Peyer's patch (tissue), 4 donors: ENCODE results near the gene LTBP2. TPM values are rescaled to one million over a fixed set of nuclear protein-coding genes. Genes with fewer than 3 reads are reported as not detected.
A peak's percentile ranks its signal among the peaks of the same experiment; 100 is the strongest.
"Not testable (repeated sequence)": the region's sequence is repeated elsewhere in the genome, so short reads cannot be mapped to it uniquely, and the experiment has no call there.

ENCODE experiments used
- DNase-seq, 3 donors: peaks; one replicate each; pipeline ENCODE4 v3.0.0-alpha.2; 2017 to 2019
- H3K27ac ChIP-seq, 4 donors: fragments of 200-600 bp; sonication (generic); one replicate each; pipeline ENCODE4 v1.5.1; 2016 to 2019
- H3K27me3 ChIP-seq, 2 donors: fragments of 200-600 bp; sonication (generic); one replicate each; pipeline ENCODE4 v1.5.1; 2019
- H3K36me3 ChIP-seq, 3 donors: fragments of 200-600 bp; sonication (generic); one replicate each; pipeline ENCODE4 v1.5.1; 2016 to 2019
- H3K4me1 ChIP-seq, 4 donors: fragments of 200-600 bp; sonication (generic); one replicate each; pipeline ENCODE4 v1.5.1; 2016 to 2019
- H3K4me3 ChIP-seq, 4 donors: fragments of 200-600 bp; sonication (generic); 1 replicate in 3 of 4; 2 replicates in 1 of 4; pipeline ENCODE4 v1.5.1; 2016 to 2019; ENCODE audit warnings: mild to moderate bottlenecking in 1 of 4
- H3K9me3 ChIP-seq, 4 donors: fragments of 200-600 bp; sonication (generic); one replicate each; pipeline ENCODE4 v1.5.1; 2016 to 2019; ENCODE audit warnings: mild to moderate bottlenecking in 1 of 4
- POLR2A ChIP-seq, 2 donors: fragments of 450-650 bp; IDR thresholded peaks; one replicate each; pipeline ENCODE4 v1.5.1; 2017; ENCODE audit warnings: antibody characterized with exemption in 2 of 2, mild to moderate bottlenecking in 2 of 2, moderate library complexity in 2 of 2
- total RNA-seq, 4 donors: library from RNA; depleted of rRNA; stranded (reverse); fragments of >200 nt; gene quantifications; one replicate each; pipeline ENCODE4 v1.1.0, GENCODE V29; 2016
- TF ChIP-seq, protein P1 (sequence below), 6 experiments: fragments of 450-650 bp in 4 of 6; fragments of 200-600 bp in 2 of 6; sonication (generic) in 1 of 6; IDR thresholded peaks; one replicate each; pipeline ENCODE4 v1.5.1; 2017 to 2019; ENCODE audit warnings: antibody characterized with exemption in 6 of 6, mild to moderate bottlenecking in 3 of 6, moderate library complexity in 1 of 6

The LTBP2 gene
- total RNA-seq, 4 donors from 2014 or later: 10.7 to 34.7 (median 16.0) TPM

- TF ChIP-seq, protein P1, sequence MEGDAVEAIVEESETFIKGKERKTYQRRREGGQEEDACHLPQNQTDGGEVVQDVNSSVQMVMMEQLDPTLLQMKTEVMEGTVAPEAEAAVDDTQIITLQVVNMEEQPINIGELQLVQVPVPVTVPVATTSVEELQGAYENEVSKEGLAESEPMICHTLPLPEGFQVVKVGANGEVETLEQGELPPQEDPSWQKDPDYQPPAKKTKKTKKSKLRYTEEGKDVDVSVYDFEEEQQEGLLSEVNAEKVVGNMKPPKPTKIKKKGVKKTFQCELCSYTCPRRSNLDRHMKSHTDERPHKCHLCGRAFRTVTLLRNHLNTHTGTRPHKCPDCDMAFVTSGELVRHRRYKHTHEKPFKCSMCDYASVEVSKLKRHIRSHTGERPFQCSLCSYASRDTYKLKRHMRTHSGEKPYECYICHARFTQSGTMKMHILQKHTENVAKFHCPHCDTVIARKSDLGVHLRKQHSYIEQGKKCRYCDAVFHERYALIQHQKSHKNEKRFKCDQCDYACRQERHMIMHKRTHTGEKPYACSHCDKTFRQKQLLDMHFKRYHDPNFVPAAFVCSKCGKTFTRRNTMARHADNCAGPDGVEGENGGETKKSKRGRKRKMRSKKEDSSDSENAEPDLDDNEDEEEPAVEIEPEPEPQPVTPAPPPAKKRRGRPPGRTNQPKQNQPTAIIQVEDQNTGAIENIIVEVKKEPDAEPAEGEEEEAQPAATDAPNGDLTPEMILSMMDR (IDR thresholded peaks at IDR 0.05): no peak
- no peak for TF ChIP-seq POLR2A (IDR thresholded peaks at IDR 0.05)
- Histone ChIP-seq H3K27ac (no peak overlapping the region), H3K36me3 (no peaks in the 10 kb centered on the region), H3K27me3 (no peaks in the 10 kb centered on the region), H3K9me3 (no peaks in the 10 kb centered on the region), H3K4me1 (no peaks in the 10 kb centered on the region), H3K4me3 (no peak overlapping the region)
- peak in 1 of 3 donors; percentile 10 for DNase-seq
These were observed 73.3 kb downstream of the LTBP2 start for GRCh38 chr14:74538411-74539391.

GRCh38 chr14:74536336-74536735 lies 75.7 kb downstream of the LTBP2 start:
- not testable (repeated sequence) for H3K9me3 ChIP-seq, H3K4me3 ChIP-seq, H3K27ac ChIP-seq, H3K4me1 ChIP-seq, H3K36me3 ChIP-seq, DNase-seq, H3K27me3 ChIP-seq

GRCh38 chr14:74535756-74536325 lies 76.2 kb downstream of the LTBP2 start:
- Histone ChIP-seq H3K9me3 (no peaks in the 10 kb centered on the region), H3K27ac (no peak overlapping the region), H3K4me3 (no peak overlapping the region), H3K4me1 (no peaks in the 10 kb centered on the region), H3K27me3 (no peaks in the 10 kb centered on the region), H3K36me3 (no peaks in the 10 kb centered on the region)
- DNase-seq: no peak
- TF ChIP-seq POLR2A (IDR thresholded peaks at IDR 0.05): no peak
- TF ChIP-seq, protein P1 (IDR thresholded peaks at IDR 0.05): no peak

DNA sequence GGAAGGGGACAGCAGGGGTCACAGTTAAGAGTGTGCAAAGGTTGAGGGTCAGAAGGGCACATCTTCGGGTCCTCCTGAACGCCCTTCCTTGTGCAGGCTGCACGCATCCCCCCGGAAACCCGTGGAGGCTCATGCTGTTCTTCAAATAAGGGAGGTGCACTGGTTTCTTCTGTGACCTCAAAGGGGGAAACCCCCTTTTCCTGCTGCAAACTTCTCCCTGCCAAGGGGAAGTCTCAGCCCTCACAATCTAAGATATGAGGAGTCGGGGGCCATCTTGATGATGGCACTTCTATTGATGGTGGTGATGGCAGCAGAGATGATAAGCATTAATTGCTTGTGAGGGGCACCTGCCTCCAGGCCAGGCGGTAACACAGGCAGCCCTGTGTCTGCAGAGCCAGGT lies 78.5 kb downstream of the LTBP2 start:
- Histone ChIP-seq H3K4me3 (no peak overlapping the region), H3K9me3 (no peaks in the 10 kb centered on the region), H3K27me3 (no peaks in the 10 kb centered on the region), H3K36me3 (no peaks in the 10 kb centered on the region), H3K27ac (no peak overlapping the region), H3K4me1 (no peaks in the 10 kb centered on the region)
- DNase-seq: no peak
- TF ChIP-seq POLR2A (IDR thresholded peaks at IDR 0.05): no peak
- TF ChIP-seq, protein P1 (IDR thresholded peaks at IDR 0.05): no peak

- H3K27me3 ChIP-seq: no peaks in the 10 kb centered on the region
- H3K27ac ChIP-seq: no peak overlapping the region
- TF ChIP-seq, protein P1 (IDR thresholded peaks at IDR 0.05): no peak
- TF ChIP-seq POLR2A (IDR thresholded peaks at IDR 0.05): no peak
- no peak overlapping the region for H3K4me3 ChIP-seq
- H3K9me3 ChIP-seq: no peaks in the 10 kb centered on the region
- no peaks in the 10 kb centered on the region for H3K36me3 ChIP-seq
- no peak for DNase-seq
- no peaks in the 10 kb centered on the region for H3K4me1 ChIP-seq
These were observed 79.8 kb downstream of the LTBP2 start for GRCh38 chr14:74532246-74532645.

DNA sequence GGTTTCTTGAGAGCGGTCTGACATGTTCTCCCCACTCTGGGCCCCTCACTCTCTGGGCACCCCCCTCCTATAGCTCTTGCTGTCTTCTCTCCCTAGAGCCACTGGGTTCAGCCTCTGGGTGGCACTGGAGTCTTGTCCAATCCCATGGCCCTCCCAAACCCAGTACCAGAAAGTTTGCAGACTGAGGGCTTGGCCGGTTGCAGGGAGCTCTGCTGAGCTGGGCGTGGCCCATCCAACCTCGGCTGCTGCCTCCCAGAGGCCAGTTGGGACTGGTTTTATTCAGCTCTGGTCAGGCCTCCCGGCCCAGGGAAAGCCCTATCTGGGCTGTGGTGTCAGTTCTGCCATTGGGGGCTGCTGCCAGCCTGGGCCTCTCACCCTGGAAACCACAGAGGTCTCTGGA lies 80.6 kb downstream of the LTBP2 start:
- Histone ChIP-seq H3K27me3 (no peaks in the 10 kb centered on the region), H3K27ac (no peak overlapping the region), H3K4me3 (no peak overlapping the region), H3K4me1 (no peaks in the 10 kb centered on the region), H3K9me3 (no peaks in the 10 kb centered on the region), H3K36me3 (no peaks in the 10 kb centered on the region)
- no peak for DNase-seq
- no peak for TF ChIP-seq POLR2A (IDR thresholded peaks at IDR 0.05)
- TF ChIP-seq, protein P1 (IDR thresholded peaks at IDR 0.05): no peak
